Mucosa of descending colon (tissue), 3 donors: ENCODE measurements around the gene PPP6R2. TPM values are rescaled to one million over a fixed set of nuclear protein-coding genes. Genes with fewer than 3 reads are reported as not detected.

Experiments
- ATAC-seq: fragments of 200-7000 bp; cut with Tn5 transposase; one replicate; pipeline ENCODE4 v1.9.1; 2020; ENCODE audit warnings: mild to moderate bottlenecking, moderate library complexity
- DNase-seq, 3 donors: peaks; one replicate each; pipeline ENCODE4 v3.0.0-alpha.2; 2020
- H3K36me3 ChIP-seq: fragments of 200-600 bp; one replicate; pipeline ENCODE4 v1.8.0; 2021; ENCODE audit warnings: low read depth, mild to moderate bottlenecking
- H3K4me1 ChIP-seq: fragments of 200-600 bp; one replicate; pipeline ENCODE4 v1.8.0; 2021; ENCODE audit warnings: low read depth, mild to moderate bottlenecking
- H3K4me3 ChIP-seq: fragments of 200-600 bp; one replicate; pipeline ENCODE4 v1.8.0; 2021; ENCODE audit warnings: mild to moderate bottlenecking
- H3K9me3 ChIP-seq: fragments of 200-600 bp; one replicate; pipeline ENCODE4 v1.8.0; 2021; ENCODE audit warnings: mild to moderate bottlenecking
- CTCF ChIP-seq: fragments of 200-600 bp; IDR thresholded peaks from one replicate; pipeline ENCODE4 v1.8.0; 2022; ENCODE audit warnings: antibody characterized with exemption, mild to moderate bottlenecking
- intact Hi-C, 2 donors: fragments of 100-400 bp; cut with DNase I in 1 of 2; cut with micrococcal nuclease in 1 of 2; formaldehyde crosslinking; loops; one replicate each; pipeline versions ENCODE4 v1.11.0 to v1.11.1; 2022; cut with DNase I, micrococcal nuclease
- total RNA-seq, 3 donors: library from RNA; stranded (reverse); fragmentation: NEBNext Ultra II Directional in 2 of 3; extraction: Animal tissue kit (Norgen Biotek cat#: 25700) in 2 of 3; gene quantifications; one replicate each; pipeline versions ENCODE4 v1.2.1 to v1.2.4, GENCODE V29; 2021 to 2023
- donor health status: DM: no; HTN: no; CAD: no; lungs with moderate emphysema.
- donor health status: DM: no; HTN: no; CAD: no.
- donor health status: DM: no; HTN: yes; CAD: no.

The PPP6R2 gene
- total RNA-seq, 3 donors from 2014 or later: 54.3 to 61.7 (median 58.8) TPM

- Histone ChIP-seq H3K4me1 (peaks cover 75% of the 10 kb centered on the region), H3K4me3 (no peak overlapping the region), H3K9me3 (no peaks in the 10 kb centered on the region), H3K36me3 (no peaks in the 10 kb centered on the region)
- intact Hi-C loops: no loop called here
- no peak for TF ChIP-seq CTCF
- no peak for DNase-seq
- ATAC-seq: no peak
These were observed 45.4 kb upstream of the PPP6R2 start for GRCh38 chr22:50297510-50298265.

- DNase-seq: no peak
- Histone ChIP-seq H3K36me3 (no peaks in the 10 kb centered on the region), H3K4me1 (peaks cover 74% of the 10 kb centered on the region), H3K4me3 (no peak overlapping the region), H3K9me3 (no peaks in the 10 kb centered on the region)
- intact Hi-C loops: no loop called here
- TF ChIP-seq CTCF: no peak
- ATAC-seq: no peak
These were observed 44.9 kb upstream of the PPP6R2 start for GRCh38 chr22:50298266-50298637.

- no peak for DNase-seq
- no peak for TF ChIP-seq CTCF
- ATAC-seq: no peak
- peak overlapping the region; percentile 0 for H3K4me3 ChIP-seq
- H3K4me1 ChIP-seq: peaks cover 75% of the 10 kb centered on the region
- H3K9me3 ChIP-seq: no peaks in the 10 kb centered on the region
- no peaks in the 10 kb centered on the region for H3K36me3 ChIP-seq
- intact Hi-C loops: no loop called here
These were observed 44.0 kb upstream of the PPP6R2 start for GRCh38 chr22:50298937-50299784.

- Histone ChIP-seq H3K9me3 (no peaks in the 10 kb centered on the region), H3K4me1 (peaks cover 75% of the 10 kb centered on the region), H3K36me3 (no peaks in the 10 kb centered on the region), H3K4me3 (peak overlapping the region; percentile 0)
- intact Hi-C loops: no loop called here
- no peak for TF ChIP-seq CTCF
- ATAC-seq (peak; percentile 60), DNase-seq (peak; percentile 89 to 92 (median 89))
These were observed 43.1 kb upstream of the PPP6R2 start for GRCh38 chr22:50299785-50300619.

GRCh38 chr22:50300620-50301257 is 42.4 kb upstream of the PPP6R2 start:
- TF ChIP-seq CTCF: no peak
- Histone ChIP-seq H3K4me3 (no peak overlapping the region), H3K9me3 (no peaks in the 10 kb centered on the region), H3K36me3 (no peaks in the 10 kb centered on the region), H3K4me1 (peaks cover 83% of the 10 kb centered on the region)
- ATAC-seq: no peak
- no peak for DNase-seq
- intact Hi-C loops: no loop called here
